Loucy (cell line): Measurements from ENCODE around the gene ATF6.

ENCODE experiments used
- EZH2phosphoT487 ChIP-seq: fragments of 200-600 bp; IDR thresholded peaks from 2 replicates; pipeline ENCODE4 v1.6.1; 2018; ENCODE audit warnings: antibody characterized with exemption, mild to moderate bottlenecking, moderate library complexity, borderline replicate concordance
- TF ChIP-seq, protein P1 (sequence below): fragments of 200-600 bp; sonication (generic); conservative IDR thresholded peaks from 2 replicates; pipeline ENCODE4 v1.5.1; 2014; ENCODE audit warnings: mild to moderate bottlenecking, antibody characterized with exemption, low read length

DNA sequence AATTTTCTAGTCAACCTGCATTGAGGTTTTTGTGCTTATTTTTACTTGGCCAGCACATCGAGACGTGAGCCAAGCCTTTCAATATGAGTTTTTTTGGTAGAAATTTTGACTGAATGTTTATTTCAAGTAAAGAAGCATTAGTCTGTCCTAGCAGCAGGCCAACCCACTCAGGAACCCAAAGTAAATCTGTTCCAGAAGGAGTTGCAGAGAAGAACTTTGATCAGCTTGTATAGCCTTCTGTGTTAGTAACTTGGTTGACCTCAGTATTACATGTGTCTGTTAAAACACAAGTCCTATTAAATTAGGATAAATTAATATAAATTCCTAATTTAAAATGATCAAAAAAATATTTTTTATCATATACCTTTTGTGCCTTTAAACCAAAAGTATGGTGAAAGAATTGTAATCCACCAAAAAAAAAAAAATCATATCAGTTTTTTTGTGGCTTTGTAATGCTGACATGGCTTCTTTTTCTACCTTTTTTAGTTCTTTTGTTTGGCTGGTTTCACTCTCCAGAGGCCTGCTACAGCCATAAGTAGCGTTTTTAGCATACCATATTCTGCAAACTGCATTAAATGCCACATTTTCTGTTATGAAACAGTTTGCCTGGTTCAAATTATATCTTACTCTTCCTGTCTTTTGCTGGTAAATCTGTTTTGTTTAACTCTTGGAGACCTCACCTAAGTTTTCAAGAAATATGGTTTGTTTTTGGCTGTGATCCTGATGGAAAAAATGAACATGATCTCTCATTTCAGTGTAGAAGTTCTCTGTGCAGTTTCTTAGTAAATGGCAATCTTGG lies 39.5 kb downstream of the ATF6 start:
- TF ChIP-seq, protein P1, sequence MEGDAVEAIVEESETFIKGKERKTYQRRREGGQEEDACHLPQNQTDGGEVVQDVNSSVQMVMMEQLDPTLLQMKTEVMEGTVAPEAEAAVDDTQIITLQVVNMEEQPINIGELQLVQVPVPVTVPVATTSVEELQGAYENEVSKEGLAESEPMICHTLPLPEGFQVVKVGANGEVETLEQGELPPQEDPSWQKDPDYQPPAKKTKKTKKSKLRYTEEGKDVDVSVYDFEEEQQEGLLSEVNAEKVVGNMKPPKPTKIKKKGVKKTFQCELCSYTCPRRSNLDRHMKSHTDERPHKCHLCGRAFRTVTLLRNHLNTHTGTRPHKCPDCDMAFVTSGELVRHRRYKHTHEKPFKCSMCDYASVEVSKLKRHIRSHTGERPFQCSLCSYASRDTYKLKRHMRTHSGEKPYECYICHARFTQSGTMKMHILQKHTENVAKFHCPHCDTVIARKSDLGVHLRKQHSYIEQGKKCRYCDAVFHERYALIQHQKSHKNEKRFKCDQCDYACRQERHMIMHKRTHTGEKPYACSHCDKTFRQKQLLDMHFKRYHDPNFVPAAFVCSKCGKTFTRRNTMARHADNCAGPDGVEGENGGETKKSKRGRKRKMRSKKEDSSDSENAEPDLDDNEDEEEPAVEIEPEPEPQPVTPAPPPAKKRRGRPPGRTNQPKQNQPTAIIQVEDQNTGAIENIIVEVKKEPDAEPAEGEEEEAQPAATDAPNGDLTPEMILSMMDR, result no peak
- no peak for TF ChIP-seq EZH2phosphoT487
